SK-N-SH (cell line): Measurements from ENCODE around the gene GRB7.

Experiments
- EP300 ChIP-seq, 2 experiments: IDR thresholded peaks; 2 replicates each; pipeline versions ENCODE4 v1.4.0 to v1.6.1; 2012; ENCODE audit warnings: borderline replicate concordance in 1 of 2, low read depth in 1 of 2, low read length in 1 of 2
- EZH2phosphoT487 ChIP-seq: fragments of 200-600 bp; sonication (generic); IDR thresholded peaks from 2 replicates; pipeline ENCODE4 v1.6.1; 2017; ENCODE audit warnings: low read depth, mixed run types, mild to moderate bottlenecking, antibody characterized with exemption, moderate library complexity, borderline replicate concordance
- FOSL2 ChIP-seq: IDR thresholded peaks from 2 replicates; pipeline ENCODE4 v1.4.0; 2012; ENCODE audit warnings: low read depth, mild to moderate bottlenecking, moderate library complexity, borderline replicate concordance
- GABPA ChIP-seq: IDR thresholded peaks from 2 replicates; pipeline ENCODE4 v1.4.0; 2012; ENCODE audit warnings: low read depth, mild to moderate bottlenecking
- MXI1 ChIP-seq: IDR thresholded peaks from 2 replicates; pipeline ENCODE4 v1.6.1; 2012; ENCODE audit warnings: mild to moderate bottlenecking, low read depth, low read length, improper control_type of control experiment
- NRF1 ChIP-seq: IDR thresholded peaks from 2 replicates; pipeline ENCODE4 v1.6.1; 2012; ENCODE audit warnings: low read depth, mild to moderate bottlenecking, low read length
- PBX3 ChIP-seq: IDR thresholded peaks from 2 replicates; pipeline ENCODE4; 2012
- POLR2AphosphoS5 ChIP-seq: IDR thresholded peaks from 2 replicates; pipeline ENCODE4 v1.6.1; 2012; ENCODE audit warnings: low read depth, low read length
- RAD21 ChIP-seq: IDR thresholded peaks from 2 replicates; pipeline ENCODE4 v1.6.1; 2012; ENCODE audit warnings: mild to moderate bottlenecking, low read length
- SMC3 ChIP-seq: IDR thresholded peaks from 2 replicates; pipeline ENCODE4 v1.6.1; 2012; ENCODE audit warnings: low read depth, low read length, improper control_type of control experiment
- TAF1 ChIP-seq: IDR thresholded peaks from 2 replicates; pipeline ENCODE4 v1.6.1; 2012; ENCODE audit warnings: low read depth, mild to moderate bottlenecking, low read length, moderate library complexity, borderline replicate concordance
- TF ChIP-seq, protein P1 (sequence below): fragments of 200-600 bp; sonication (generic); IDR thresholded peaks from 2 replicates; pipeline ENCODE4 v1.6.1; 2017; ENCODE audit warnings: antibody characterized with exemption, mild to moderate bottlenecking, moderate library complexity
- TF ChIP-seq, protein P2 (sequence below): IDR thresholded peaks from 2 replicates; pipeline ENCODE4 v1.6.1; 2012; ENCODE audit warnings: mild to moderate bottlenecking, low read depth, low read length, moderate library complexity

- TF ChIP-seq, protein P1, sequence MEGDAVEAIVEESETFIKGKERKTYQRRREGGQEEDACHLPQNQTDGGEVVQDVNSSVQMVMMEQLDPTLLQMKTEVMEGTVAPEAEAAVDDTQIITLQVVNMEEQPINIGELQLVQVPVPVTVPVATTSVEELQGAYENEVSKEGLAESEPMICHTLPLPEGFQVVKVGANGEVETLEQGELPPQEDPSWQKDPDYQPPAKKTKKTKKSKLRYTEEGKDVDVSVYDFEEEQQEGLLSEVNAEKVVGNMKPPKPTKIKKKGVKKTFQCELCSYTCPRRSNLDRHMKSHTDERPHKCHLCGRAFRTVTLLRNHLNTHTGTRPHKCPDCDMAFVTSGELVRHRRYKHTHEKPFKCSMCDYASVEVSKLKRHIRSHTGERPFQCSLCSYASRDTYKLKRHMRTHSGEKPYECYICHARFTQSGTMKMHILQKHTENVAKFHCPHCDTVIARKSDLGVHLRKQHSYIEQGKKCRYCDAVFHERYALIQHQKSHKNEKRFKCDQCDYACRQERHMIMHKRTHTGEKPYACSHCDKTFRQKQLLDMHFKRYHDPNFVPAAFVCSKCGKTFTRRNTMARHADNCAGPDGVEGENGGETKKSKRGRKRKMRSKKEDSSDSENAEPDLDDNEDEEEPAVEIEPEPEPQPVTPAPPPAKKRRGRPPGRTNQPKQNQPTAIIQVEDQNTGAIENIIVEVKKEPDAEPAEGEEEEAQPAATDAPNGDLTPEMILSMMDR, result no peak
- TF ChIP-seq FOSL2, result no peak
- TF ChIP-seq POLR2AphosphoS5, result no peak
- TF ChIP-seq PBX3, result no peak
- no peak for TF ChIP-seq EZH2phosphoT487
- TF ChIP-seq, protein P2, sequence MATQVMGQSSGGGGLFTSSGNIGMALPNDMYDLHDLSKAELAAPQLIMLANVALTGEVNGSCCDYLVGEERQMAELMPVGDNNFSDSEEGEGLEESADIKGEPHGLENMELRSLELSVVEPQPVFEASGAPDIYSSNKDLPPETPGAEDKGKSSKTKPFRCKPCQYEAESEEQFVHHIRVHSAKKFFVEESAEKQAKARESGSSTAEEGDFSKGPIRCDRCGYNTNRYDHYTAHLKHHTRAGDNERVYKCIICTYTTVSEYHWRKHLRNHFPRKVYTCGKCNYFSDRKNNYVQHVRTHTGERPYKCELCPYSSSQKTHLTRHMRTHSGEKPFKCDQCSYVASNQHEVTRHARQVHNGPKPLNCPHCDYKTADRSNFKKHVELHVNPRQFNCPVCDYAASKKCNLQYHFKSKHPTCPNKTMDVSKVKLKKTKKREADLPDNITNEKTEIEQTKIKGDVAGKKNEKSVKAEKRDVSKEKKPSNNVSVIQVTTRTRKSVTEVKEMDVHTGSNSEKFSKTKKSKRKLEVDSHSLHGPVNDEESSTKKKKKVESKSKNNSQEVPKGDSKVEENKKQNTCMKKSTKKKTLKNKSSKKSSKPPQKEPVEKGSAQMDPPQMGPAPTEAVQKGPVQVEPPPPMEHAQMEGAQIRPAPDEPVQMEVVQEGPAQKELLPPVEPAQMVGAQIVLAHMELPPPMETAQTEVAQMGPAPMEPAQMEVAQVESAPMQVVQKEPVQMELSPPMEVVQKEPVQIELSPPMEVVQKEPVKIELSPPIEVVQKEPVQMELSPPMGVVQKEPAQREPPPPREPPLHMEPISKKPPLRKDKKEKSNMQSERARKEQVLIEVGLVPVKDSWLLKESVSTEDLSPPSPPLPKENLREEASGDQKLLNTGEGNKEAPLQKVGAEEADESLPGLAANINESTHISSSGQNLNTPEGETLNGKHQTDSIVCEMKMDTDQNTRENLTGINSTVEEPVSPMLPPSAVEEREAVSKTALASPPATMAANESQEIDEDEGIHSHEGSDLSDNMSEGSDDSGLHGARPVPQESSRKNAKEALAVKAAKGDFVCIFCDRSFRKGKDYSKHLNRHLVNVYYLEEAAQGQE, result no peak
- no peak for TF ChIP-seq NRF1
- no peak for TF ChIP-seq SMC3
- no peak for TF ChIP-seq GABPA
- TF ChIP-seq MXI1, result no peak
- no peak for TF ChIP-seq RAD21
- no peak for TF ChIP-seq EP300 (IDR thresholded peaks at IDR 0.05; ENCODE audit: borderline replicate concordance in 1 of 2, low read depth in 1 of 2, low read length in 1 of 2)
- TF ChIP-seq TAF1, result no peak
These were observed 33.8 kb upstream of the GRB7 start for GRCh38 chr17:39703913-39704312.
